ENCODE results near the gene P2RY12. TPM values are rescaled to one million over a fixed set of nuclear protein-coding genes. Genes with fewer than 3 reads are reported as not detected.

The P2RY12 gene
- total RNA-seq, 3 donors from 2014 or later = 0.32 to 3.4 (median 1.0) TPM

GRCh38 chr3:151400341-151400740, 15.8 kb upstream of the P2RY12 start:
- no peaks in the 10 kb centered on the region for H3K9me3 ChIP-seq
- no peak overlapping the region for H3K4me3 ChIP-seq
- no peak for DNase-seq
- H3K36me3 ChIP-seq (ENCODE audit: low read depth) = no peaks in the 10 kb centered on the region
- H3K4me1 ChIP-seq (ENCODE audit: low read depth) = no peaks in the 10 kb centered on the region
- no peak for ATAC-seq
- intact Hi-C loops (cut with DNase I, micrococcal nuclease) = no loop called here
- TF ChIP-seq CTCF (IDR thresholded peaks at IDR 0.05) = no peak

- no peaks in the 10 kb centered on the region for H3K9me3 ChIP-seq
- no peaks in the 10 kb centered on the region for H3K4me1 ChIP-seq (ENCODE audit: low read depth)
- TF ChIP-seq CTCF (IDR thresholded peaks at IDR 0.05) = no peak
- no peaks in the 10 kb centered on the region for H3K36me3 ChIP-seq (ENCODE audit: low read depth)
- H3K4me3 ChIP-seq = no peak overlapping the region
- ATAC-seq (no peak), DNase-seq (no peak)
- intact Hi-C loops (cut with DNase I, micrococcal nuclease) = no loop called here
Measured at GRCh38 chr3:151398895-151399294, 14.3 kb upstream of the P2RY12 start.

GRCh38 chr3:151395806-151396205, 11.3 kb upstream of the P2RY12 start:
- DNase-seq (no peak), ATAC-seq (no peak)

GRCh38 chr3:151394611-151395010, 10.1 kb upstream of the P2RY12 start:
- no peak for TF ChIP-seq CTCF (IDR thresholded peaks at IDR 0.05)
- H3K36me3 ChIP-seq (ENCODE audit: low read depth) = no peaks in the 10 kb centered on the region
- ATAC-seq (no peak), DNase-seq (no peak)
- H3K9me3 ChIP-seq = no peaks in the 10 kb centered on the region
- intact Hi-C loops (cut with DNase I, micrococcal nuclease) = no loop called here
- no peak overlapping the region for H3K4me3 ChIP-seq
- H3K4me1 ChIP-seq (ENCODE audit: low read depth) = no peaks in the 10 kb centered on the region

More at GRCh38 chr3:151395806-151396205, 11.3 kb upstream of the P2RY12 start:
- no peak for TF ChIP-seq CTCF (IDR thresholded peaks at IDR 0.05)
- no peak overlapping the region for H3K4me3 ChIP-seq
- H3K9me3 ChIP-seq = no peaks in the 10 kb centered on the region
- no peaks in the 10 kb centered on the region for H3K4me1 ChIP-seq (ENCODE audit: low read depth)
- intact Hi-C loops (cut with DNase I, micrococcal nuclease) = no loop called here
- H3K36me3 ChIP-seq (ENCODE audit: low read depth) = no peaks in the 10 kb centered on the region

GRCh38 chr3:151393941-151394340, 9.4 kb upstream of the P2RY12 start:
- no peaks in the 10 kb centered on the region for H3K36me3 ChIP-seq (ENCODE audit: low read depth)
- H3K9me3 ChIP-seq = no peaks in the 10 kb centered on the region
- no peaks in the 10 kb centered on the region for H3K4me1 ChIP-seq (ENCODE audit: low read depth)
- TF ChIP-seq CTCF (IDR thresholded peaks at IDR 0.05) = no peak
- no peak for ATAC-seq
- intact Hi-C loops (cut with DNase I, micrococcal nuclease) = no loop called here
- H3K4me3 ChIP-seq = no peak overlapping the region
- DNase-seq = no peak

Measured in mucosa of descending colon (tissue), 3 donors.